HG03521 (cell line): ENCODE results near the gene DLGAP4.
"Not testable (repeated sequence)": the region's sequence is repeated elsewhere in the genome, so short reads cannot be mapped to it uniquely, and the experiment has no call there.

Source experiments
- ATAC-seq: cut with Tn5 transposase; IDR thresholded peaks from one replicate; pipeline ENCODE4 v1.9.1; 2021; ENCODE audit warnings: mild to moderate bottlenecking, moderate library complexity; ENCODE audit not compliant: unreplicated experiment

The DLGAP4 gene

DNA sequence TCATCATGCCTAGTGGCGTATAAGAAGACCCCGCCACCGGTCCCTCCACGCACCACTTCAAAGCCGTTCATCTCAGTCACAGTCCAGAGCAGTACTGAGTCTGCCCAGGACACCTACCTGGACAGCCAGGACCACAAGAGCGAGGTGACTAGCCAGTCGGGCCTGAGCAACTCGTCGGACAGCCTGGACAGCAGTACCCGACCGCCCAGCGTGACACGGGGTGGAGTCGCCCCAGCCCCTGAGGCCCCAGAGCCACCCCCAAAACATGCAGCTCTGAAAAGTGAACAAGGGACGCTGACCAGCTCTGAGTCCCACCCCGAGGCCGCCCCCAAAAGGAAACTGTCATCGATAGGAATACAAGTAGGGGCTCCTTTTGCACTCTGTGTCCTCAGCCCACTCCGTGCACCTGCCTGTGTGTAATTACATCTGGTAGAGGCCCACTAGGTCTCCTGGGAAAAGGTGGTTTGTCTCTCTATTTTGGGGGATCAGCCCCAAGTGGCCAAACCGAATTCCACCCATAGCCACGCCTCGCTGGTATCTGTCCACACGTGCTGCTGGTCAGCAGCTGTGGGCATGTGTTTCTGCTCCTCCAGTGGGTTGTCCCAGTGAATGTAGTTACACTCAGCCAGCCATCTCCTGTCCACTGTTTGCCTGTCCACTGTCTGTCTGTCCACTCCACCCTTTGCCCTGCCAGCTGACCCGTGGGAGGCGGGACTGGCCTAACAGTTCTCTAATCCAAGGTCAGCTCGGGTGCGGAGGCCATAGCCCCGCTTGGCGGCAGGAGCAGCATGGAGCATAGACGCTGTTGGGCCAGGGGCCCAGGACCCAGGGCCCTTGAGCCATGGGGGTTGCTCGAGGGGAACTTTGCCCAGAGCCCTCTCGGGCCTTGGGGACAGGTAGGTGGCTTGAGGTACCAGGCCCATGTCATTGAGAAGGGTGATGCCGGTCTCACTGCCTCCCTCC lies 190.8 kb downstream of the DLGAP4 start:
- ATAC-seq = no peak

DNA sequence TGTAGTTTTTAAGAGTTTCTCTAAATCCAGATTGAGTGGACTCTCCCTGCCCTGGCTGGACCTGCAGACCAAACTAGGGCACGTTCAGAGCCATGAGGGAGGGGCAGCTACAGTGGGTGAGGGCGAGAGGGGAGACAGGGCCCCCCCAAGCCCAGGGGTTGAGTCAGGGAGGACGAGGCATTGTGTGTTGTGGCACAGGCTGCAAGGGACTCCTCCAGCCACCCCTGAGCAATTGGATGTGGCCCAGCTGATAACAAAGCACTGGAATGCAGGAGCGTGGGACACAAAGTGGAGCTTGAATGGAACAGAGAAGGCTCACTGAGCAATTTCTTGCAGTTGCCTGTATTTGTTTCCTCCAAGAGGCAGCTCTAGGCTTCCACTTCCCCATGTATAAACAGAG lies 191.7 kb downstream of the DLGAP4 start:
- ATAC-seq = no peak

DNA sequence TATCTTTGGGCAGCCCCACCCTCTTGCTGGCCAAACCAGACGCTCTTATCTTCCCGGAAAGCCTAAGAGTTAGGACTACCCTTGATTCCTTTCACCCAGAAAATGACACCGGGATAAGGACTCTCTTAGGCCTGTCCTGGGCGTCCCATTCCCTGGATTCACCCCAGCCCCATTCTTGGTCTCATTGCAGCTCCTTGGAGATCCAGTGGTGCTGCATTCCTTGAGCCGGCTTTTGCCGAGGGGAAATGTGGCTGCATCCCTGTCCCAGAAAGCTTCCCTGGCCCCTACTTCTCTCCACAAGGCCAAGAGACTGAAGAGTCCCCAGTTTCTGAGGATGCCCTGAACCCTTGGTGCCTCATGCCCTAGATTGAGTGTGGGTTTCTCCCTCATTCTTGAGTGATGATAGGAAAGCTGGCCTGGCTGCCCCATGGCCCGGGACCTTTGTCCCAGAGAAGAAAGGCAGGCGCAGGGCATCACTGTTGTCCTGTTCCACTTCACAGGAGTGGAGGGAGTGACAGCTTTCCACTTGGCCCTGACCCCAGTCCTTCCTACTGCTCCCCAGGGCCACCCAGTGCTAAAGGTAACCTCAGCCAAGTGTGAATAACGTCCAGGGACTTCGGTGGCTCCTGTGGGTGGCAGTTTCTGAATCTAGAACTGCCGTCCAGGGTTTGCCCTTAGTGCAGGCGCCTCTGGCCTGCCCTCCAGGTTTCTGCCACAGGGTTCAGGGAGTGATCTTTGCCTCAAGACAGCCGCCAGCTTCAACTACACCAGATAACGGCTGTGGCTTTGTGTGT lies 192.4 kb downstream of the DLGAP4 start:
- no peak for ATAC-seq

DNA sequence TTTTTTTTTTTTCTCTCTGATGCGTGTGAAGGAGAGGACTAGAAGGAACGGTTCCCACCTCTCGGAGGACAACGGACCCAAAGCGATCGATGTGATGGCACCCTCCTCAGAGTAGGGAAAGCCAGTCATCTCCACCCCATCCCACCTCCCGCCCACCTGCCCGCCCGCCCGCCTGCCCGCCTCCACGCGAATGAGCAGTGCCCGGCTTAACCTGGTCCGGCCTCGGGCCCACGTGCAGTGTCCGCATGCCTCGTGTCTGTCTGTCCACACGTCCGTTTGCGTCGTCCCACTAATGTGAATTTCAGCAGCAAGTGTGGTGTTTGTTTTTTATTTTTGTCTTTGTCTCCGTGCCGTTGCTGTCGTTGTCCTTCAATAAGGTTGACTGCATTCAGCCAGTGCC lies 193.1 kb downstream of the DLGAP4 start:
- no peak for ATAC-seq

DNA sequence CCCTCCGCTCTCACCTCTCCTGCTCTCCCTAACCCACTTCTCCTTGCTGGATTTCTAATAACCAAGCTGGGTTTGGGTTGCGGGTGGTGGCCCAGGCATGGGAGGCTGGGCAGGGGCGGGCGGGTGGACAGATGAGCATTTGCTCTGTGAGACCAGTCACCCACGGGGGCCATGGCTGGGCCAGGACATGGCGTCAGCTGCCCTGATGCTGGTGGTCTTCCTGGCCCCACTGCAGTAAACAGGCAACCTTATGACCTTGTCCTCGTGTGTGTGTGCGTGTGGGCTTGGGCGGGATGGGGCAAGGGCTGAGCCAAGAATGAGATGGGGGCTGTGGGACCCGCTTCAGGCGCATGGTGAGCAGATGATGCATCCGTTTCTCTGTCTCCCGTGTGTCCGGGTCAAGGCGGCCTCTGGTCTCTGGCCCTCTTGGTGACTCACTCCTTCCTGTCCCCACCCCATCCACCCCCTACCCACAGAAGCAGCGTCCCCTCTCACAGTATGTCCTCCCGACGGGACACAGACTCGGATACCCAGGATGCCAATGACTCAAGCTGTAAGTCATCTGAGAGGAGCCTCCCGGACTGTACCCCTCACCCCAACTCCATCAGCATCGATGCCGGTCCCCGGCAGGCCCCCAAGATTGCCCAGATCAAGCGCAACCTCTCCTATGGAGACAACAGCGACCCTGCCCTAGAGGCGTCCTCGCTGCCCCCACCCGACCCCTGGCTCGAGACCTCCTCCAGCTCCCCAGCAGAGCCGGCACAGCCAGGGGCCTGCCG lies 193.8 kb downstream of the DLGAP4 start:
- ATAC-seq = no peak

DNA sequence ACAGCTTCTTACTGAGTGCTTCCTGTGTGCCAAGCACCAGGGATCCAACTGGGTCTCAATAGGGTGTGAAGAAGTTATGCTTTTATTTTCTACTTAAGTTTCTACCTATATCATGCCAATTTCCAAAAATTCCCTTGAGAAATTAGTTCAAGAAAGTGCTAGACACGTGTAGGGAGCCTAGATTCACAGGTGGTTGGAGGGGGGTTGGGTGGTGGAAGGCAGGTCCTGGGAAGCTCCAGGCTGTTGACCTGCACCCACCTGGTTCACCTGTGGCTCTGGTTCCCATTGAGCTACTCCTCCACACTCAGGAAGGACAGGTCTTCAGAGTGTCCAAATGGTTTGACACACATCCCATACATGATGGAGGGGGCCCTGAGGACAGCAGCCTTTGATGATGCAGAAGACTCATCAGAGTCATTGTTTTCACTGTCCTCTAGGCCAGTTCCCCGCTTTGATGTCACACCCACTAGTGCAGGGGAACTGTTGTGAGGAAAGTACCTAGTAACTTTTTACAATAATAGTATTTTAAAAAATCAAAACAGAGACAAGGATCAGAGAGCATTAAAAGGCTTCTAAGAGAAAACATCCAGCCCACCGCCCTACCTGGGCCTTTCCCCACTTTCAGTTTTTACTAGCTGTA lies 195.3 kb downstream of the DLGAP4 start:
- no peak for ATAC-seq

DNA sequence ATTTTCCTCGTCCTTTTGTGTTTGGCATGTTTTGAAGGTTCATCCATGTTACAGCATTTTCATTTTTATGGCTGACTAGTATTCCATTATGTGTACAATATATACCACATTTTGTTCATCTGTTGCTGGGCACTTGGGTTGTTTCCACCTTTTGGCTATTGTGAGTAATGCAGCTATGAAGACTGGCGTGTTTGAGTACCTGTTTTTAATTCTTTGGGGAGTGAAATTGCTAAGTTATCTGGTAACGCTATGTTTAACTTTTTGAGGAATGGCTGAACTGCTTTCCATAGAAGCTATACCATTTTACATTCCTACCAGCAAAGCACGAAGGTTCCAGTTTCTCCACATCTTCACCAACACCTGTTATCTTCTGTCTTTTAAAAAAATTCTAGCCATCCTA lies 198.2 kb downstream of the DLGAP4 start:
- no peak for ATAC-seq

DNA sequence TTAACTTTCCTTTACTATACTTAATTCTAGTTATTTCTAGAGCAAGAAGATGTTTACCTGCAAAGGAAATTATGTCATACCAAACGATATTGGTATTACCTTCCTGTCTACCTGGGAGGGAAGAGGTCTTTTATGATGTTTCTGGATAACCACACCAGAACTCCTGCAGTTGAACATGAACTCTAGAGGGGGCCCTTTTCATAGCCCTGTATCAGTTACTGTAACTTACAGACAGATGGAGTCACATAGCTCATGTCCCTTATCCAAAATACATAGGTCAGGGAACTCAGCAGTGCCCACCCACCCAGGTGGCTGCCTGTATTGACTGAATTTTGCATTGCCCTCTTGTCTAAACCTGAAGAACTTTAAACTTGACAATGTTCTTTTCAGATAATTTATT lies 200.1 kb downstream of the DLGAP4 start:
- ATAC-seq = no peak

DNA sequence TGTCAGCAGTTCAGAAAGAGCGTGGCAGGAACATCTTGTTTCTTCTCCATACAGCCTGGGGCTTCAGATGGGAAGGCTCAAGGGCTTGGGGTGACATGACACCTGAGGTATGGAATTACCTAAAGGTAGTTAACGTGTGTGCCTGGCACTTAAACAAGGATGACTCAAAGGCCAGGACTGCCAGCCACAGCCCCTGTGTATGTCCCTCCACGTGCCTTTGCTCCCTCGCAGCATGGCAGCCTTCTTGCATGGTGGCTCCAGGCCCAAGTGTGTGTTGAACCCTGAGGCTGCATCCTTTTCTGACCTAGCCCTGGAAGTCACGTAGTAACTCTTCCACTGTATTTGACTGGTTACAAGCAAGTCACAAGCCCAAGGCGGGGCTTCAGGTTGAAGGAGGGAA lies 201.6 kb downstream of the DLGAP4 start:
- no peak for ATAC-seq

DNA sequence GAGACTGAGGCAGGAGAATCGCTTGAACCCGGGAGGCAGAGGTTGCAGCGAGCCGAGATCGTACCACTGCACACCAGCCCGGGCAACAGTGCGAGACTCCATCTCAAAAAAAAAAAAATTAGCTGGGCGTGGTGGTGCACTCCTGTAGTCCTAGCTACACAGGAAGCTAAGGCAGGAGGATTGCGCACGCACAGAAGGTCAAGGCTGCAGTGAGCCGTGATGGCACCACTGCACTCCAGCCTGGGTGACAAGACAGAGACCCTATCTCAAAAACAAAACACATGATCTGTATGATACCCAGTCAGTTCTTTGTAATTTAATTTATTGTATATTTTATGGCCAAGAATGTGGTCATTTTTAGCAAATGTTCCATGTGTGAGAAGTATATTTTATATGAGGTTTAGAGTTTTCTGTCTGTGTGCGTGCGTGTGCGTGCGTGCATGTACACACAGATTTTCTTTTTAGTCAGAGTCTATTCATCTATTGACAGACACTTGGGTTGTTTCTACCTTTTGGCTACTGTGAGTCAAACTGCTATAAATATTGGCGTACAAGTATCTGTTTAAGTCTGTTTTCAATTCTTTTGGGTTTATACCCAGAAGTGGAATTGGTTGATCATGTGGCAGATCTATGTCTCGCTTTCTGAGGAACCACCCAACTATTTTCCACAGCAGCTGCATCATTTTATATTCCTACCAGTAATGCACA lies 213.0 kb downstream of the DLGAP4 start:
- no peak for ATAC-seq

DNA sequence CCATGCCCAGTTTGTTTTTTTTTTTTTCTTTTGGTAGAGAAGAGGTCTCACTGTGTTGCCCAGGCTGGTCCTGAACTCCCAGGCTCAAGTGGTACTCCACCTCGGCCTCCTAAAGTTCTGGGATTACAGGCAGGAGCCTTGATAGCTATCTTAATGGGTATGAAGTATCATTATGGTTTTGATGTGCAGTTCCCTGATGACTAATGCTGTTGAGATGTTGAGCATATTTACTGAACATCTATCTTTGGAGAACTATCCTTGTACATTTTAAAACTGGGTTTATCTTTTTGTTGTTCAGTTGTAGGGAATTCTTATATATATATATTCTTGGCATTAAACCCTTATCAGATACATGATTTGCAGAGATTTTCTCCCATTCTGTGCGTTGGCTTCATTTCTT lies 213.8 kb downstream of the DLGAP4 start:
- ATAC-seq = no peak

DNA sequence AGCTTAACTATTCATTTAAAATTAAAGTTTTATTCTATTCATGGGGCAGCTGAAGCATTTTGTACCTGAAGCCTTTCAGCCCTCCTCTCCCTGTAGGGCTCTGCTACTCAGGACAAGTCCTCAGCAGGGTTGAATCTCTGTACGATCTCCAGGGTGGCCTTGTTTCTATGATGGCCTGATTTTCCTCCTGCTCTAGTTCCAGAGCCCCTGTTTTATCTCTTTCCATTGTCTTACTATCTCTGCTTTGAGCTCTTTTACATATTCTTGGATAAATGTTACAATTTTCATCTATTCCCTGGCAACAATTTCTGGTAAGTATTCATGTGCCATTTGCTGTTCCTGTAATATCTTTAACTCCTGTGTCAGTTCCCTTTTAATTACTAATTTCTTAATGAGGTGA lies 215.4 kb downstream of the DLGAP4 start:
- ATAC-seq = no peak

DNA sequence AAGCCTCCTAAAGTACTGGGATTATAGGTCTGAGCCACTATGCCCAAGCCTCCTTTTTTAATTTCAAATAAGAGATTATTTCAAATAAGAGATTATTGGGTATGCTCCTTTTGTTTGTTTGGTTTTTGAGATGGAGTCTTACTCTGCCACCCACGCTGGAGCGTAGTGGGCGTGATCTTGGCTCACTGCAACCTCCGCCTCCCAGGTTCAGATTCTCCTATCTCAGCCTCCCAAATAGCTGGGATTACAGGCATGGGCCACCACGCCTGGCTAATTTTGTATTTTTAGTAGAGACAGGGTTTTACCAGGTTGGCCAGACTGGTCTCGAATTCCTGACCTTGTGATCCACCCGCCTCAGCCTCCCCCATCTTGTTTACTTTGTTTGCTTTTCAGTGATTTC lies 216.3 kb downstream of the DLGAP4 start:
- not testable (repeated sequence) for ATAC-seq

DNA sequence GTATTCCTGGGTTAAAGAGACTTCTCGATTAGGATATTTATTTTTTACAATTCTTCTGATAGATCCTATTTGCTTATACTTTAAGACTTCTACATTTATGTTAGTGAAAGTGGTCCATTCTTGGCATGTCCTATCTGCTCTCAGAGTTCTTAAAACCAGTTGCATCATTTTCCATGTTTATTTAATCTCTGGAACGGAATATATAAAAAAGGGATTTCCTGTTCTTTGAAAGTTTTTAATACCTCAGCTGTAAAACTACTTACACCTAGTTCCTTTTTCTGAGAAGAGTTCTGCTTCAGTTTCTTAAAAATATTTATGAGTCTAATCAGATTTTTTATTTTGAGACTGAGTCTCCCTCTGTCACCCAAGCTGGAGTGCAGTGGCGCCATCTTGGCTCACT lies 217.2 kb downstream of the DLGAP4 start:
- ATAC-seq = no peak

DNA sequence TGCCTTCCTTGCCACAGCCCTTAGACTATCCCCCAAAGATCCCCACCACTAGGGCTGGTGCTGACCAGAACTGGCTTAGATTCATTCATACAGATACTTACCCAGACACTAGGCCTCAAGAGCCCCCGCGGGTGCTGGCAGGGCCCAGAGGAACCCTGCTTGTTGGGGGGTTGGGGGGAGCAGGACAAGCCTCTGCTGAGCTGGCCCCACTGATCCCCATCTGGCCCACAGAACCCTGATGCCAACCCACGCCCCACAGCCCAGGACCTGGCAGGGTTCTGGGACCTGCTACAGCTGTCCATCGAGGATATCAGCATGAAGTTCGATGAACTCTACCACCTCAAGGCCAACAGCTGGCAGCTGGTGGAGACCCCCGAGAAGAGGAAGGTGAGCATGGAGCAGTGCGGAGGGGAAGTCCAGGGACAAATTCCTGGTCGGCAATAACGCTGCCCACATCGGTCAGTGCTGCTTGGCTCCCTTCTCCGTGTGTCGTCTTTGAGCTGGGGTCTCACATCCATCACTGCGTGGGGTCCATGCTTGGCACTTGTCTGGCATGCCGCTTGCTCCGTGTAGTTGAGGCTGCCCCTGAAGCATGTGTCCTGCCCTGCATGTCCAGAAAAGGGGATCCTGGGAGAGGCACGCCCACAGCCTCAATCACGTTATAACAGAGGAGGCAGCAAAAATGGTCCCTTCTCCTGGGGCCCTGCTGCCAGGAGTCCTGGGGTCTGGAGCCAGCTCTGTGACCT lies 219.7 kb downstream of the DLGAP4 start:
- ATAC-seq = no peak

DNA sequence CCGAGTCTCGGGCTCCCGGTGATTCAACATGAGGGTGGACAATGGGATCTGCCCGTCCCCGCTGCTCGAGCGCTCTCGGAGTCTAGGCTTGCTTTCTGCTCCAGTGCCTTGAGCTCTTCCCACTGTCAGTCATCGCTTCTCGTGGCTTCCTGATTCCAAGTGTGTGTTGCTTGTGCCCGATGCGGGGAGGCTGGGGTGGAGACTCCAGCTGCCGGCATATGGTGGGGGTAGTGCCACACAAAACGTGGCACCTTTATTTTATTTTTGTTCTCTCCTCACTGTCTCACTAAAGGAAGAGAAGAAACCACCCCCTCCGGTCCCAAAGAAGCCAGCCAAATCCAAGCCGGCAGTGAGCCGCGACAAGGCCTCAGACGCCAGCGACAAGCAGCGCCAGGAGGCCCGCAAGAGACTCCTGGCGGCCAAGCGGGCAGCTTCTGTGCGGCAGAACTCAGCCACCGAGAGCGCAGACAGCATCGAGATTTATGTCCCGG lies 220.4 kb downstream of the DLGAP4 start:
- no peak for ATAC-seq

DNA sequence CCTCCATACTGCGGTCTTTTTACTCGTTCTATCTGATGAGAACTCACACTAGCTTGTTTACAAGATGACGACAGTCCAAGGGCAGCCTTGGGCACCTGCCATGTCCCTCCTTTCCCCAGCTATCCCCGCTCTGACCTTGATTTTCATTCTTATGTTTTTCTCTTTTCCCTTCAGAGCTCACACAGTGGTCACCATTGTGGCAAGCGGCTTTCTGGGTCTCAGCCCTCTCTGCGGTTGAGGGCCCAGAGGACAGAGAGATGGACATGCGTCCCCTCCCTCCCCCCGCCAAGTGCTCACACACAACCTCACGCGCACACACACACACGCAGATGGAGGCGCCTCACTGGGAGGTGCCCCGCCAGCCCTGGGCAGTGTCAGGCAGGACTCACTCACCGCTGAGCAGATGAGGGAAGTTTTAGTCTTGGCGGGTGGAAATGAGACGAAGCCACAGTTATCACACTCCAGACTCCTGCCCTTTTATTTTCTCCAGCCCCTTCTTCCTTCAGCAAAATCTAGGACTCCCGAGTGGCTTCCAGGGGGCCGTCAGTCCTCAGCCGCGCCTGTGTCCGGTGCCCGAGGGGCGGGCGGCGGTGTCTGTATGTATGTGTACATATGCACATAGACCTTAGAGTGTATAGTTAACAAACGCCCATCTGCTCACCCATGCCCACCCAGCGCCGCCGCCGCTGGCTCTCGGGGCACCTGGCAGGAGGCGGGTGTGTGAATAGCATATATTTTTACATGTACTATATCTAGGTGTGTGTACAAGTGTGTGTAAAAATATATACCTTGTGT lies 221.4 kb downstream of the DLGAP4 start:
- no peak for ATAC-seq

DNA sequence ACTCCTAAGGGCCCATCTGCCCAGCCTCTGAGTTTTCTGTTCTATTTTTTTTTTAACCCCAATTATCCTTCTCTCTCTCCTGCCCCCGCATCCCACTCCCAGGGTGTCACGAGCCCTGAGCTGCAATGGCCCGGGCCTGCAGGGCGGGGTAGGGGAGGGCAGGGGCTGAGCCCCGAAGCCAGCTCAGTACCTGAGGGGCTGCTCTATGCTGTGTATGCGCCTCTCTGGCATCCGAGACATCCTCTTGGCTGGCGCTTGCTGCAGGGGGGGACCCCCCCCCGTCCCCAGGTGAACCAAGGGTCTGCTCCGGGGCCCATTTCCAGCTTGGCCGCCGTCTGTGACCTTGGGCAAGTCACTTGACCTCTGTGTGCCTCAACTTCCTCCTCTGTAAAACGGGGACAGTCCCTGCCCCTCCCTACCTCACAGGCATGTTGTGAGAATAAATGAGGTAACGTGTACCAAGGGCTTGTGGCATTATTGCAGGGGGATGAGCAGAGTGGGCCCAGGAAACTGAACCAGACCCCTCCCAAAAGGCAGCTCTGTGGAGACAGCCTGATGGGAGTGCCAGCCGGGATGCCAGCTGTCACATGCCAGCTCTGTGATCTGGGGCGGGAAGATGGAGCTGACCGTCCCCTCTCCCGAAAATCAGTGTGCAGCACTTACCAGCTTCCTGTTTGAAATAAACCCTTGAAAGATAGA lies 222.2 kb downstream of the DLGAP4 start:
- no peak for ATAC-seq
